ENCODE measurements around the gene FBLL1. TPM values are rescaled to one million over a fixed set of nuclear protein-coding genes. Genes with fewer than 3 reads are reported as not detected.

FBLL1 gene
- total and polyA plus RNA-seq, 9 of the 15 experiments (the other 6 are each of a cell fraction or from before 2014, with no cell fraction given): not detected

DNA sequence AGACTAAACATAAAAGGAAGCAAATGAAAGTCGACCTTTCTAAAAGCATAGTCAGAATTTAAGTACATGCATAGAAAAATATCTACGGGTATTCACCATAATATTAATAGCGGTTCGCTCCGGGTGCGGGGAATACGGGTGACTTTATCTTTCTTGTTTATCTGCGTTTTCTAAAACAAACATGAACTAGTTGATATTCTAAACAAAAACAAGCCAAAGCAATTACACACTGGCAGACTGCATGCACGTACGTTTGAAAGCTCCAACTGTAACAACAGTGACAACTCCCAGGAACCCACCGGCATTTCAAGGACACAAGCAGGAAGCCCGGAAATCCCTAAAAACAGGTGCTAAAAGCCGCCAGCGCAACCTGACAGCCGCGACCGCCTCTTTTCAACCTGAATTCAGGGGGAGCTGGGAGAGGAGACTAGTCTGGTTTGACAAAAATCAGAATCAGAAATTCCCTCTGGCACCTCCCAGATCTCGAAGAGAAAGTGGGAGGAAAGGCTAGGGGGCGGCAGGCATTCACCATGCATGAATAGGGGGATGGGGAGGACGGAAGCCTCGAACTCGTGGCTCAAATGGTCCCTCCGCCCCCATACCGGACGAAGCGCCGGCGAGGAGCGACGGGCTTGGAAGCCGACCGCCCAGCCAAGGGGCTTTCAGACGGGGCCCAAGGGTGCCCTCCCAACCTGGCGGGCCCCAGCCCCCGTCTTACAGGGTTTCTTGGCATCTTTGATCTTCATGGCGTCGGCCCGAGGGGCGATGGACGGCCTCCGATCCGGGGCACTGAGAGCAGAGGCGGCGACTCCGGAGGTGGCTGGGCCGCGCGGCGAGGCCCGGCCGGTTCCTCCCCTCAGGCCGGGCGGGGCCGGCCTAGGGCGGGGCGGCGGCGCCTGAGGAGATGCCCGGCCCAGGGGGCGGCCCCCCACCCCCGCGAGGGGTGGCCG is 49.7 kb downstream of the FBLL1 start, which contains the start of gene PANK3 (continued):
- TF ChIP-seq SRSF3 (IDR thresholded peaks at IDR 0.05; ENCODE audit: insufficient read depth, low read length): no peak
- TF ChIP-seq PPARD (CRISPR knock-in tag; IDR thresholded peaks at IDR 0.05): no peak
- TF ChIP-seq ZBTB49 (CRISPR knock-in tag; IDR thresholded peaks at IDR 0.05; ENCODE audit: borderline replicate concordance): no peak
- TF ChIP-seq FOXO4 (CRISPR knock-in tag; IDR thresholded peaks at IDR 0.05): no peak
- no peak for TF ChIP-seq CTCF (IDR thresholded peaks at IDR 0.05 in 2 of 3, conservative IDR thresholded peaks at IDR 0.05 in 1 of 3; ENCODE audit: insufficient read depth in 2 of 3, low read depth in 1 of 3, low read length in 3 of 3)
- no peak for TF ChIP-seq TAL1 (IDR thresholded peaks at IDR 0.05)
- peak; percentile 80 for TF ChIP-seq GTF3C2 (IDR thresholded peaks at IDR 0.05; ENCODE audit: borderline replicate concordance, extremely low read depth, insufficient read length)
- peak; percentile 96 for TF ChIP-seq ADNP (tag; IDR thresholded peaks at IDR 0.05)
- no peak for TF ChIP-seq NRF1 (conservative IDR thresholded peaks at IDR 0.05 in 1 of 2, IDR thresholded peaks at IDR 0.05 in 1 of 2)
- no peak for TF ChIP-seq ZNF583 (CRISPR knock-in tag; IDR thresholded peaks at IDR 0.05)
- no peak for TF ChIP-seq MED1 (CRISPR knock-in tag; IDR thresholded peaks at IDR 0.05; ENCODE audit: borderline replicate concordance)
- no peak for TF ChIP-seq SIX5 (IDR thresholded peaks at IDR 0.05; ENCODE audit: borderline replicate concordance in 1 of 2, insufficient read depth in 1 of 2, low read depth in 1 of 2, low read length in 2 of 2)
- TF ChIP-seq ZFP91 (CRISPR knock-in tag; IDR thresholded peaks at IDR 0.05): no peak
- TF ChIP-seq CBFA2T2 (conservative IDR thresholded peaks at IDR 0.05): no peak
- TF ChIP-seq SAFB (IDR thresholded peaks at IDR 0.05; ENCODE audit: borderline replicate concordance, low read depth, low read length): no peak

All from K562 (cell line).